Measurements from ENCODE around the gene POPDC3.

The POPDC3 gene

GRCh38 chr6:105153676-105154075 lies 26.1 kb downstream of the POPDC3 start:
- Histone ChIP-seq H3K27me3 (no peaks in the 10 kb centered on the region), H3K4me1 (no peaks in the 10 kb centered on the region), H3K4me3 (no peak overlapping the region), H3K9me3 (no peaks in the 10 kb centered on the region), H3K36me3 (peaks cover 11 to 33% (median 18%) of the 10 kb centered on the region in 3 donors), H3K27ac (no peak overlapping the region)
- intact Hi-C loops (cut with DNase I; ENCODE audit: low total_unique reads) = no loop called here
- DNase-seq = no peak
- no peak for TF ChIP-seq CTCF (IDR thresholded peaks at IDR 0.05)

- Histone ChIP-seq H3K4me3 (no peak overlapping the region), H3K27me3 (no peaks in the 10 kb centered on the region), H3K4me1 (no peaks in the 10 kb centered on the region), H3K27ac (no peak overlapping the region), H3K36me3 (peaks cover 11 to 30% (median 18%) of the 10 kb centered on the region in 3 donors), H3K9me3 (no peaks in the 10 kb centered on the region)
- no peak for TF ChIP-seq CTCF (IDR thresholded peaks at IDR 0.05)
- intact Hi-C loops (cut with DNase I; ENCODE audit: low total_unique reads) = no loop called here
- no peak for DNase-seq
Observed at GRCh38 chr6:105152880-105153279, 26.9 kb downstream of the POPDC3 start.

GRCh38 chr6:105151644-105152043 lies 28.2 kb downstream of the POPDC3 start:
- Histone ChIP-seq H3K36me3 (peaks cover 11 to 24% (median 14%) of the 10 kb centered on the region in 3 donors), H3K27ac (no peak overlapping the region), H3K9me3 (no peaks in the 10 kb centered on the region), H3K27me3 (no peaks in the 10 kb centered on the region), H3K4me1 (no peaks in the 10 kb centered on the region), H3K4me3 (no peak overlapping the region)
- no peak for TF ChIP-seq CTCF (IDR thresholded peaks at IDR 0.05)
- intact Hi-C loops (cut with DNase I; ENCODE audit: low total_unique reads) = no loop called here
- no peak for DNase-seq

- no peak for TF ChIP-seq CTCF (IDR thresholded peaks at IDR 0.05)
- Histone ChIP-seq H3K27me3 (no peaks in the 10 kb centered on the region), H3K27ac (peak overlapping the region in 1 of 2 donors; percentile 85), H3K9me3 (no peaks in the 10 kb centered on the region), H3K4me3 (peak overlapping the region; percentile 79 to 82), H3K4me1 (peaks cover 0 to 5% (median 0%) of the 10 kb centered on the region in 4 donors), H3K36me3 (no peaks in the 10 kb centered on the region)
- intact Hi-C loops (cut with DNase I; ENCODE audit: low total_unique reads) = no loop called here
- no peak for DNase-seq
Observed at GRCh38 chr6:105138141-105138540, 41.7 kb downstream of the POPDC3 start.

GRCh38 chr6:105137388-105137787 lies 42.4 kb downstream of the POPDC3 start:
- no peaks in the 10 kb centered on the region for H3K9me3 ChIP-seq
- H3K27me3 ChIP-seq = no peaks in the 10 kb centered on the region
- H3K4me1 ChIP-seq = peaks cover 0 to 5% (median 0%) of the 10 kb centered on the region in 4 donors
- no peaks in the 10 kb centered on the region for H3K36me3 ChIP-seq
- H3K4me3 ChIP-seq = peak overlapping the region; percentile 79 to 82
- intact Hi-C loops (cut with DNase I; ENCODE audit: low total_unique reads) = no loop called here
- H3K27ac ChIP-seq = peak overlapping the region; percentile 82 to 85
- no peak for TF ChIP-seq CTCF (IDR thresholded peaks at IDR 0.05)
- peak in 1 of 2 donors; percentile 72 for DNase-seq

Measured in tibial artery (tissue), 4 donors.